Stimulated activated CD8-positive, alpha-beta memory T cell treated with anti-CD3 and anti-CD28 coated beads, Interleukin-7, amount 100 ng/mL, for 4 hours (primary cell): ENCODE results near the gene WFDC6.
"Not testable (repeated sequence)": the region's sequence is repeated elsewhere in the genome, so short reads cannot be mapped to it uniquely, and the experiment has no call there.

Source experiments
- DNase-seq, 2 donors: peaks; one replicate each; pipeline ENCODE4 v3.0.0-alpha.2; 2020; ENCODE audit warnings: low read depth in 2 of 2

Gene WFDC6

GRCh38 chr20:45539382-45539781 lies at the start of gene WFDC6:
Gene WFDC6 (minus strand): TSS chr20:45539482. CDS start chr20:45539407, 75 bp downstream.
- no peak for DNase-seq

DNA sequence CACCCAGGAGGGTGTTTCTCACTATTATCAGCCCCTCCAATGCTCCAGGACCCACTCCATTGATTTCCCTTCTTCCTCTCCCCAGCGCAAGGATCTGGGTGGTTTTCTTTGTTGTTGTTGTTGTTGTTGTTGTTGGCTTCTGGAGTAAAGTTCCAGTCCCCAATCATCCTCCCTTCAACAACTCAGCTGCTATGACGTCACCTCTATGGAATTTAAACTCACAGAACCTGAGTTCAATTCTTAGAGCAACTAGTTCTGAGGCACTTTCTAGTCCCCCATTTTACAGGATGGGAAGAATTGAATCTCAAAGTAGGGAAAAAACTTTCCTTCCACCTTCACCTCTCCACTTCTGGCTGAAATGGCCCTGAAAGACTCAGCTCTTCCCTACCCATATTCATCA lies 49.5 kb upstream of the WFDC6 start:
- DNase-seq = no peak

GRCh38 chr20:45585986-45586385 lies 46.7 kb upstream of the WFDC6 start:
- DNase-seq = not testable (repeated sequence)

DNA sequence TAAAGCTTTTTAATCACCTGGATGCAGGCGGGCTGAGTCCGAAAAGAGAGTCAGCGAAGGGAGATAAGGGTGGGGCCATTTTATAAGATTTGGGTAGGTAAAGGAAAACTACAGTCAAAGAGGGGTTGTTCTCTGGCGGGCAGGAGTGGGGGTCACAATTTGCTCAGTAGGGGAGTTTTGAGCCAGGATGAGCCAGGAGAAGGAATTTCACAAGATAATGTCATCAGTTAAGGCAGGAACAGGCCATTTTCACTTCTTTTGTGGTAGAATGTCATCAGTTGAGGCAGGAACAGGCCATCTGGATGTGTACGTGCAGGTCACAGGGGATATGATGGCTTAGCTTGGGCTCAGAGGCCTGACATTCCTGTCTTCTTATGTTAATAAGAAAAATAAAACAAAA lies 45.0 kb upstream of the WFDC6 start:
- DNase-seq = not testable (repeated sequence)

- no peak for DNase-seq
Measured at GRCh38 chr20:45583502-45583901, 44.2 kb upstream of the WFDC6 start.

- no peak for DNase-seq
Measured at GRCh38 chr20:45581702-45582101, 42.4 kb upstream of the WFDC6 start.

GRCh38 chr20:45579184-45579583 lies 39.9 kb upstream of the WFDC6 start, which contains the start of gene WFDC8:
Gene WFDC8 (minus strand): TSS chr20:45579284. CDS start chr20:45579247, 37 bp downstream.
- DNase-seq = no peak

GRCh38 chr20:45578231-45578630 lies 38.9 kb upstream of the WFDC6 start:
- DNase-seq = no peak

- DNase-seq = no peak
Measured at GRCh38 chr20:45576995-45577394, 37.7 kb upstream of the WFDC6 start.

DNA sequence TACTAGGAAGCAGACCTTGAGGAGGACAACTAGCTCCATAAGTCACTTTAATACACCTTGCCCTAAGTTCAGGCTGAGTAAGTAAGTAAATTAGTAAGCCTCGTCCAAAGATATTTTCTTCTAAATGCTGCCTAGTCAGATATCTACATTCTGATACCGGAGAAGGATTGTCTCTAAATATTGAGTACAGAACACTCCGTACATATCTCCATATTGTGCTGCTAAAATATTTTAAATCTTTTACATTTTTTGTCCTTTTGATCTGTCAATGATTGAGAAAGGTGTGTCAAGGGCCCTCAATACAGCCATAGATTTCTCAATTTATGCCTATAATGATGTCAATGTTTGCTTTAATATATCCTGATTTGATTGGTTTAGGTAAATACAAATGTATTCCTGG lies 36.6 kb upstream of the WFDC6 start:
- no peak for DNase-seq

- not testable (repeated sequence) for DNase-seq
Measured at GRCh38 chr20:45569650-45570049, 30.4 kb upstream of the WFDC6 start.

GRCh38 chr20:45564760-45565276 lies 25.5 kb upstream of the WFDC6 start:
- DNase-seq = no peak

DNA sequence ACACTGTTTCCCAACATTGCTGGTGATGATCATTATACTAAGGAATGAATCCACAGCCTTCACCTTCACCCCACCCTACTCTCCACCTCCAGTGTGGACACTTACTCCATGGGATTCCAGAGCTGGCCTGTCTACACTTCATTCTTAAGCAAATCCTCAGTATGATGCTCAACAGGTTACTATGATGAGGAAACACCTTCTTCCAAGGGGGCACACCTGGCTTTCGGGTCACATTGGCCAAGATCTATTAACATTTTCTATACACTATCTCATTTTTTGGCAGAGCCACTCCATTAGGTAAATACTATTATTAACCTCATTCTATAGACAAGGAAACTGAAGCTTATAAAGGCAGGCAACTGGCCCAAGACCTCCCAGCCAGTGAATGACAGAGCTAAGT lies 15.9 kb upstream of the WFDC6 start:
- no peak for DNase-seq

DNA sequence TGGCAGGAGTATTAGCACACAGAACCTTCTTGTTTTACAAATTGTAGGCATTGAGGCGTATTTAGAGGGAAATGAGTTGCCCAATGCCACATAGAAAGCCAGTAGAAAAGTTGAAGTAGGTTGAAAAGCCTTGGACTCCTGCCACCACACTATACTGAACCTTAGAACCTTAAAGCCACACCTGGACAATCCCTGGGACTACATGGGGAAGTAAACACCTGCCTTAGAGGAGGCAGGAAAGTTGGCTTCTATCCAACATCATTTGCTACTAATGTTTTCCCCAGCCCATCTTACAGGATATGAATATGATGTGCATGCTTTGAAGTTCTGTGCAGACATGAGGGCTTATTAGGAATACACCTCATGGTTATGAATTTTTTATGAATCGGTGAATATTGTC lies 13.2 kb upstream of the WFDC6 start:
- no peak for DNase-seq

GRCh38 chr20:45550765-45551164 lies 11.5 kb upstream of the WFDC6 start:
- no peak for DNase-seq

- DNase-seq = no peak
Measured at GRCh38 chr20:45548410-45548809, 9.1 kb upstream of the WFDC6 start.

DNA sequence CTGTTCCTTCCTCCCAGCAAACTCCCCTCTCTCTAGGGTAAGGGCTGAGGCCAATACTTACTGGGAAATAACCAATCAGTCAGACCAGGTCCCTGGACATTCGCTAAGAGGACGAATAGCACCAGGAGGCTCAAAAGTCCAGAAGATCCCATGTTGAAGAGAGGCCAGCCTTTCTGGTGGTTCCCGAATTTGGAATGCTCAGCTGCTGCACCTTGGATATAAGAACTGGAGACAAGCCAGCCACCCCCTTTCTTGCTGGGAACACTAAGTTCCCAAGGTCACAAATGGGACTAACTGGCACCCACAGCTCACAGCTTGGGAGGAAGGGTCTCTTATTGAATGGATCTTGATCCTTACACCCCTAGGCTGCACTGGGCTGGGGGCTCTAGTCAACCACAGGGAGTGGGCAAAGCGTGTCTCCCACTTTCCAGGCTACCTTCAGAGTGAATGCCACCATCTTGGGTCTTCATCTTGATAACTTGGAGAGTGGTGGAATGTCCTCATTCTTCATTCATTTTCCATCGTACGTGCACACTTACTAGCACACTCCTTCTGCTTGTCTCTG lies 8.0 kb upstream of the WFDC6 start, which contains the start of gene EPPIN:
EPPIN (minus strand) TSS at position 196 of the 565 bp plus-strand sequence; CDS start at position 152, 44 bp downstream.
- DNase-seq = no peak

GRCh38 chr20:45545754-45546453 lies 6.6 kb upstream of the WFDC6 start:
- DNase-seq = no peak

GRCh38 chr20:45545351-45545750 lies 6.1 kb upstream of the WFDC6 start:
- DNase-seq = no peak

- DNase-seq = no peak
Measured at GRCh38 chr20:45538209-45538799, 978 bp downstream of the WFDC6 start.

DNA sequence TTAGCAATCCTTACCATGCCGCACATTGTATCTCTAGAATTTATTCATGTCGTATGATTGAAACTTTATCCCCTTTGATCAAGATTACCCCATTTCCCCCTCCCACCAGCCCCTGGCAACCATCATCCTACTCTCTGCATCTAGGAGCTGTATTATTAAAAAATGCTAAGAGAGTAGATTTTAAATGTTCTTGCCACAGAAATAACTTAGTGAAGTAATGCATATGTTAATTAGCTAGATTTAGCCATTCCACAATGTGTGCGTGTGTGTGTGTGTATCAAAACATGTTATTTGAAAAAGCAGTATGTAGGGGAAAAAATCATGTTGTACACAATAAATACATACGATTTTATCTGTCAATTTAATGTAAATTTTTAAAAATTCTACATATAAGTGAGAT lies 12.0 kb downstream of the WFDC6 start:
- no peak for DNase-seq

GRCh38 chr20:45523821-45524220 lies 15.5 kb downstream of the WFDC6 start:
- no peak for DNase-seq

GRCh38 chr20:45518282-45518681 lies 21.0 kb downstream of the WFDC6 start:
- DNase-seq = no peak
